Stimulated activated CD8-positive, alpha-beta memory T cell treated with anti-CD3 and anti-CD28 coated beads, Interleukin-12 subunit alpha, Interleukin-12 subunit beta, amount 100 ng/mL, for 24 hours (primary cell): ENCODE data around the gene DPH1.
"Not testable (repeated sequence)": the region's sequence is repeated elsewhere in the genome, so short reads cannot be mapped to it uniquely, and the experiment has no call there.

ENCODE experiments used
- DNase-seq: peaks from one replicate; pipeline ENCODE4 v3.0.0-alpha.2; 2020; ENCODE audit errors: extremely low read depth

DPH1 gene

DNA sequence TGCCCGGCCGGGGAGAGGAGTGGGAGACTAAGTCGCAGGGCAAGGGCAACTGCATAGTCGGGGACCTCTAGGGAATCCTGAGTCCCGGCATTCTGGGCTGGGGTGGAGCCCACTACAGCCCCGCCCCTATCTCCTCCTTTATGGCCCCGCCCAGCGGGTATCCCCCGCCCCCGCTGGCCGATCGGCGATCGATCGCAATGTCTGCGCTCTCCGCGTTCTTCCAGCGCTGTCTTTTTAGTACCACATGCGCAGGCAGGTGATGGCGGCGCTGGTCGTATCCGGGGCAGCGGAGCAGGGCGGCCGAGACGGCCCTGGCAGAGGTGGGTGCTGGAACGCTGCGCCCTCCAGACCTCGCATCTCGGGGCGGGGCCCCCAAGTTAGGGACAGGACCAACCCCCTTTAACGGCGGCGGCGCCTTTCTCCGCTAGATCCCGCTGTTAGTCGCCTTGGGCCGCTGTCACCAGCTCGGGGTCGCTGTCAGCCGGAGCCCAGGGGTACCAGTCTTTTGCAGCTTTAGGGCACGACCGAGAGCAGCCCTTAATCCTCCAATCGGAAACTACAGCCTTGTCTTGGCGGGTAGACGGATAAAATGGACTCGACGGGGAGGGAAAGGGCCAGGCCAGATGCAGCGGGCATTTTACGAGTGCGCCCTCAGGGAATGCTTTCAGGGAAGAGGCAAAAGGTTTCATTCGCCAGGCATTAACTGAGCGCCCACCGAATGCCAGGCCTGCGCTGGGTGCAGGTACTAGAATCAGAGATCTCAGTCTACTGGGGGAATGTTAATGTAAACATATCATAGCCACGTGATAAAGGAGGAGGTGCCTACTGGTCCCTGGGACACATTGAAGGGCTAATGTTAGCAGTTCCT lies at the start of gene DPH1:
Gene DPH1, plus strand, starts transcription at position 243 of the 868 bp plus-strand sequence. Its CDS starts 17 bp downstream, at position 260.
- DNase-seq, result peak; percentile 73

DNA sequence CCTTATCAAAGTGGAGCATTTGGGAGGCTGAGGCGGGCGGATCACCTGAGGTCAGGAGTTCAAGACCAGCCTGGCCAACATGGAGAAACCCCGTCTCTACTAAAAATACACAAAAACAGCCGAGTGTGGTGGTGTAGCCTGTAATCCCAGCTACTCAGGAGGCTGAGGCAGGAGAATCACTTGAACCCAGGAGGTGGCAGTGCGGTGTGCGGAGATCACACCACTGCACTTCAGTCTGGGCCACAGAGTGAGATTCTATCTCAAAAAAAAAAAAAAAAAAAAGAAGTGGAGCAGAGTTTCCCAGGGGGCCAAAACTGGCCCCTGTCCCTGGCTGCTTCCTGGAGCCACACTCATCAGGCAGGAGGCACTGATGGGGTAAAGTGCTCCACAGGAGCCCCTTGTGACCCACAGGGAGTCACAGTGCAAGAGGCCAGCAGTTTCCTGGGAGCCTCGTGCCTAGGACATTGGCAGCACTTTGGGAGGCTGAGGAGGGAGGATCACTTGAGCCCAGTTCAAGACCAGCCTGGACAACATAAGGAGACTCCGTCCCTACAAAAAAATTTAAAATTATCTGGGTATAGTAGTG lies 49.2 kb upstream of the DPH1 start:
- no peak for DNase-seq

GRCh38 chr17:1982793-1983366 lies 47.1 kb upstream of the DPH1 start:
- DNase-seq, result not testable (repeated sequence)

DNA sequence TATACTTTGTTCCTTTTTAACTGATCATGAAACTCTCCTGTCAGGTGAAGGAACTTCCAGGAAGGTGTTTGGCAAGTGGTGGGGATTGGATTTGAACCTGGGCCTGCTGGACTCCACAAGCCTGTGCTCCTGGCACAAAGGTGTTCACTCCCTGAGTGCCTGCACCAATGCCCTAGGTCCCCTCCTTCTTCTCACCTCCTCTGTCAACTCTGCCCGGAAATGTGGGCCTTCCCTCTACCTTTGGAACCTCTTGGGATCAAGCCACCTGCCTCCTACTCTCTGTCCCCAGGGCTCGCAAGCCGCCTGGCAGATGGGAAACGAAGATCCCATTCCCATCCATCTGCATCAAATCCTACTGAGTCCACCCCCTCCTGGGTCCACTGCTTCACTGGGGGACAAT lies 44.9 kb upstream of the DPH1 start:
- no peak for DNase-seq

GRCh38 chr17:1985686-1986085 lies 44.3 kb upstream of the DPH1 start:
- DNase-seq, result no peak

- DNase-seq, result no peak
Measured at GRCh38 chr17:1986783-1987451, 43.0 kb upstream of the DPH1 start.

DNA sequence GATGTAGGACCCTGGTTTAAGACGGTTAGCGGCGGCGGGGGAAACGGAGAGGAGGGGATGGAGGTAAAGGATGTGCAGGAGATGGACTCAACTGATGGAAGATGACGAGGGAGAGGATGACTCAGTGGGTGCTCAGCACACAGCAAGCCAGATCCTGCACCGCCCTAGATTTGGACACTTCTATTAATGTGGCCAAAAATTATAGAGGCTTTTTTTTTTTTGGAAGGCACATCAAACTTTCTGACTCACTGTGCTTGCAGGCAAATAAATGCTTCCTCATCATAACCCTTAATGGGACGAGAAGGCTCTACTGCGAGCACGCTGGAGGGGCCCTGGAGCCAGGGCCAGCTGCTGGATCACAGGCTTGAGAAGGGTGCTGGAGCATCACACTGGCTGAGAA lies 40.8 kb upstream of the DPH1 start:
- DNase-seq, result no peak

GRCh38 chr17:1992541-1992940 lies 37.4 kb upstream of the DPH1 start:
- no peak for DNase-seq

GRCh38 chr17:1994707-1995106 lies 35.2 kb upstream of the DPH1 start:
- DNase-seq, result no peak

DNA sequence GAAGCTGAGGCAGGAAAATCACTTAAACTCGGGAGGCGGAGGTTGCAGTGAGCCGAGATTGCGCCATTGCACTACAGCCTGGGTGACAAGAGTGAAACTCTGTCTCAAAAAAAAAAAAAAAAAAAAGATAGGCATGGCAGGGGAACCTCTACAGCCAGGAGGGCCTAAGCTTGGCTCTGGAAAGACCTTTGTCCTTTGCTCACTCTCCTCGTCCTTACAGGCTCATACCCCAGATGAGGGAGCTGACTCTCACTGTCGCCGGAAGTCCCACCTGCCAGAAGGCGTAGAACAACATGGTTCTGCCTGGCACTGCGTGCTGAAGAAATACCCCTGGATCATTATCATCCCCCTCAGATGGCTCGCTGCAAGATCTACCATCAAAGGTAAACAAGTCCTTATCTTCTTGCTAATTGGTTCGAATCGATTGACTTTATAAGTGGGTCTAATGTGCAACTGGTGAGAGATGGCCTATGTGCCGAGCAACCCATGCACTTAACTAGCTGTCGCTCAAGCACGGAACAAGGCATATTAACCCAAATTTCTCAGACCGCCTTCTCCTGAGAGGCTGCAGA lies 34.5 kb upstream of the DPH1 start:
- no peak for DNase-seq

GRCh38 chr17:1995907-1996799 lies 33.8 kb upstream of the DPH1 start:
- DNase-seq, result no peak

- DNase-seq, result no peak
Measured at GRCh38 chr17:1996800-1997288, 33.1 kb upstream of the DPH1 start.

- DNase-seq, result no peak
Measured at GRCh38 chr17:1997289-1997926, 32.5 kb upstream of the DPH1 start.

DNA sequence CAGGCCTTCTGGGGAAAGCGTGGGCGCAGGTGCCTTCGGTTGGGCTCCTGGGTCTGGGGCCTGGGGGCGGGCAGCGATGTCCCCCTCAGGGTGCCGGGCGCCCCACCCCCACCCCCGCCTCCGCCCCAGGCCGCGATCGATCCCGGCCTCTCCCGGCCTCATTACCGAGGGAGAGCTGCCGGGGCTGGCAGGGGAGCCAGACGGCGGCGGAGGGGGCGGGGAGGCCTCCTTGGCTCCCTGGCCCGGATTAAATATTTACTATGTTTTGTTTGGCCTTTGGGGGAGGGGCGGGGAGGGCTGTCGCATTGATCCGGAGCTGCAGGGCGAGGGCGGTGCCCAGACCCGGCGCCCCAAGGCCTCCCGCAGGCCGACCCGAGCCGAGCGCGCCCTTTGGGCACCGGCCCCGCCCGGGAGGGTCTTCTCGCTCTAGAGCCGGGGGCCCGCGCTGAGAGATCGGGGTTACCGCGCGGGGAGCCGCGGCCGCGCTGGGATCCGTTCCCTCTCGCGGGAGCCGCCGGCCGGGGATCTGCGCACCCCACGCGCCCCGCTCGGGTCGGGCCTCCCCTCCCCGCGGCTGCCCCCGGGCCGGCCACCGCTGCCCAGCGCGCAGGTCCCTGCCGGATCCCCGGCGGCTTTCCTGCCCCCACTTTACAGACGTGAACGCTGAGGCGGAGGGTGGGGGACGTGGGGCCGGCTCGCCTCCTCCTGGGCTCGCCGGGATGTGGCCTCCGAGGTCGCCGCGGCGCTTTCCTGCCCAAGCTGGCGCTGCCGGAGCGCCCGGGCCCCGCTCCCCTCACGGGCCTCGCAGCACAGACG lies 31.8 kb upstream of the DPH1 start:
- DNase-seq, result no peak

DNA sequence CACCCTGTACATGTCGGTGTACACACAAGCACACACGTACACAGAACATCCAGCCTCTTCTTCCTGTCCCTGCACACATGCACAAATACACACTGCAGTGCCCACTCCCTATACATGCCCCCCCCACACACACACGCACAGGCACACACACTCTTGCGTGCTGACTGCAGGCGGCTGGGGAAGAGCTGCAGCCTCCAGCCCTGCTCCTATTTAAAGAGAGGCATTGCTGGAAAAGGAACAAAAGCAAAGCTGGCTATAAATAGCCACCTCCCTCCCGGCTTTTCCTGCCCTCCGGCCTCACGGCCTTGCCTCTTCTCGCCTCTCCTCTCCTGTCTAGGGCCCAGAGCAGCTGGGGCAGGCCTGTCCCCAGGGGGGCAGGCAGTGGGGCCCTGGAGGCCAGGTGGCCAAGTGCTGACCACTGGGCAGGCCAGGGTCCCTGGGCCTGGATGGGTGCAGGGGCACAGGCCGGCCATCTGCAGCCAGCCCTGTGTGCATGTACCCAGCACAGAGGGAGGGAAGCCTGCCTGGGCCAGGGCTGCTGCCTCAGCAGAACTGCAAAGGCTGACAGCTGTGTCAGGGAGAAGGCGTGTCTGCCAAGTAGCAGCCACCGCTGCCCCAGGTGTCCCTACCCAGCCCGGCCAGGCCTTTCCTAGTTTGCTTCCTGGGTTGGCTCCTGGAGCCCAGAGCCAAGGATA lies 30.2 kb upstream of the DPH1 start:
- no peak for DNase-seq

DNA sequence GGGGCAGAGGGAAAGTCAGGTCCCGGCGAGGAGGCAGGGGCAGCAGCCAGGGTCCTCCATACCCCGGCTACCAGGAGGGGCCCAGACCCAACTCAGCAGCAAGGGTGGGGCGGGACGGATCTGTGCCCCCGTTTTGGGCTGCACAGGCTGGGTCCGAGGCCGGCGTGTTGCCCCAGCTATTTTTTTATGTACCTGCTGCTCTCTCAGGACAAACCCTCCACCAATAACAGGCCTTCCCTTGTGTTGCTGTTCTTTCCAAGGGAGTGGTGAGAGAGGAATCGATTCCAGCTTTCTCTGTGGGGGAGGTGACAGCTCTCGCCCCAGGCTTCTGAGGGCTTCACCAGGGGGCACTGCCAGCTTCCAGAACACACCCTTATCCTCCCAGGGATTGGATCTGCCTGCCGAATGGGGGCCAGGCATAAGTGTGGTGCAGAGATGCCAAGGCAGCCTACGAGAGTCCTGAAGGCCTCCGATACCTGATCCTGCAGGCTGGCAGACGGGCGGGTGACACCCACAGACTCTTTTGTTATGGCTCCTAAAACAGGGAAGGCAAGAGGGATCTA lies 27.1 kb upstream of the DPH1 start:
- DNase-seq, result no peak

GRCh38 chr17:2003525-2003924 lies 26.4 kb upstream of the DPH1 start:
- no peak for DNase-seq

GRCh38 chr17:2004435-2004952 lies 25.5 kb upstream of the DPH1 start:
- DNase-seq, result no peak
